Motor neuron (in vitro differentiated cells): ENCODE data around the gene PTPRD. TPM values are rescaled to one million over a fixed set of nuclear protein-coding genes. Genes with fewer than 3 reads are reported as not detected.

Experiments
- ATAC-seq, 8 experiments: fragments of 200-7000 bp; cut with Tn5 transposase; replicated peaks in 6 of 8; 2 replicates each; pipeline ENCODE4 v1.8.0; 2021; ENCODE audit warnings: mild to moderate bottlenecking in 8 of 8, moderate library complexity in 8 of 8
- H3K27ac ChIP-seq, 2 donors: fragments of 250-450 bp; sonication (Bioruptor Pico); 2 replicates each; pipeline ENCODE4 v1.9.0; 2021; ENCODE audit warnings: antibody characterized with exemption in 2 of 2, mild to moderate bottlenecking in 2 of 2, moderate library complexity in 1 of 2
- H3K4me1 ChIP-seq, 2 donors: fragments of 250-450 bp; sonication (Bioruptor Pico); replicated peaks in 1 of 2; 2 replicates each; pipeline ENCODE4 v1.6.1; 2021; ENCODE audit warnings: antibody characterized with exemption in 2 of 2, mild to moderate bottlenecking in 2 of 2, moderate library complexity in 1 of 2
- H3K4me3 ChIP-seq, 5 donors: fragments of 250-450 bp; sonication (Bioruptor Pico); 2 replicates each; pipeline ENCODE4 v1.9.0; 2021; ENCODE audit warnings: antibody characterized with exemption in 5 of 5, mild to moderate bottlenecking in 5 of 5, moderate library complexity in 4 of 5
- WGBS, 10 experiments: fragments of 450-650 bp; shearing (Covaris generic); methylation state at CpG; one replicate each; pipeline ENCODE4 v1.0.0; 2022; 5-methylcytosine and 5-hydroxymethylcytosine counted together
- in situ Hi-C, 9 experiments: fragments of 400-800 bp; cut with MboI; loops; one replicate each; pipeline ENCODE4 v1.15.0; 2021; ENCODE audit warnings: low sequenced_read_pairs in 9 of 9, low pct_unique_long_range_greater_than_20kb in 2 of 9; ENCODE audit not compliant: unreplicated experiment in 9 of 9
- total RNA-seq, 8 experiments: library from RNA; unstranded; fragments of 300-600 nt; gene quantifications; 2 replicates each; pipeline versions ENCODE4 v1.2.3 to v1.2.4, GENCODE V29; 2022

The PTPRD gene
- total RNA-seq, 8 experiments from 2014 or later: 0.15 to 175 (median 72.8) TPM

DNA sequence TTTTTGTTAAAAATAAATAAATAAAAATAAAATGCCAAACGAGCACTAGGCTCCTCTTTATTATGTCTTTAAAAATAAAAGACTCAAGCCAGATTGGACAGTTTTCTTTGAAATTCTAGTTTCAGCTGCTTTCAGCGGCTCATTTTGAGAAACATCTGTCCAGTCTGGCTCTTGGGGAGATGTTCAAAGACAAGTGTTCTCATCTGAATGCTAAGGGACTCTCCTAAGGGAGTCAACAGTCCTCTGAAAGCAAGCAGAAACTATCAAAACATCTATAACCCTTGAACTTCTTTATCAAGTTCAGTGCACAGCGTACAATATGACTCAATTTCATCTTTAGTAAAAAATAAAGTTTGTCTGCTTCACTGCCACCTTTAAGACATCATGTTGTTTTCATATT lies 1927.0 kb downstream of the PTPRD start:
- no peak for ATAC-seq
- peak overlapping the region in 1 of 2 donors; percentile 2 for H3K27ac ChIP-seq
- 0 to 81% (median 44%) methylated on average over 2 to 3 of the region's 3 CpGs; no CpG with 5 or more reads in 2 of the 10 experiments for WGBS, 10 experiments
- H3K4me3 ChIP-seq: no peak overlapping the region
- peaks cover 2 to 10% of the 10 kb centered on the region in 2 donors for H3K4me1 ChIP-seq
- in situ Hi-C loops: loop anchor here in 1 of 9 experiments (25.0 kb wide), 1 partner anchor 99 kb away; no protein-coding TSS in a partner anchor

DNA sequence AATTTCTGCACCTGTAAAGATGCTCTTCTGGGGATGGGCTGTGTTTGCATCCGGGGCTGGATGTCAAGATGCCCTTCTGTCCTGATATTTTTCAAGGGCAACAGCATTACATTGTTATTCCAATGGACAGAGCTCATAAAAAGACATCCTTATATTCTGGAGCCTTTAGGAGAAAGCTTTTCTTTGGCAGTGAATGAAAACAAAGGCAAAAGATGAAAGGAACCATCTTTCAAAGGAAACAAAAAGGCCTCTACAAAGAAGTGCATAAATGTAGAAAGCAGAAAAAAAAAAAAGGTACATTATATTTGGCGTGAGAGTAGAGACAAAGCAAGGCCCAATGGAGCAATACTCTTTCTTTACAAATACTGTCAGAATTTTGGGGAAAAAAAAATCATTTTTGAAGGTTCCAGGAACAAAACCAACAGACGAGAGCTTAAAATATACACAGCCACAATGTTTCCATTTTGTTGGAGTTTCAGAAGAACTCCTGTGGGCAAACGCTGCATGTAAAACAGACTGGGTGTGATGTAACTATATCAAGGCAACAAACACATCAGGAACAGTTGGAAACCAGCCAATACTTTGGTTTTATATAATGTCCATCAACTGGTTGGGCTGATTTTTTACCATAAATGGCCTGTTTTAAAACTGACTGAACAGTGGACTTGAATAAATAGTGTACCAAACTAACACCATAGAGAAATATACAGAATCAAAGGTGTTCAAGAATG lies 1927.7 kb downstream of the PTPRD start:
- H3K4me1 ChIP-seq: peaks cover 9 to 13% of the 10 kb centered on the region in 2 donors
- H3K27ac ChIP-seq: peak overlapping the region in 1 of 2 donors; percentile 2
- 0 to 69% (median 30%) methylated on average over 2 to 4 of the region's 4 CpGs for WGBS, 10 experiments
- H3K4me3 ChIP-seq: no peak overlapping the region
- peak in 5 of 8 experiments; percentile 15 to 72 (median 36) for ATAC-seq
- in situ Hi-C loops: loop anchor here in 1 of 9 experiments (25.0 kb wide), 1 partner anchor 98 kb away; no protein-coding TSS in a partner anchor

DNA sequence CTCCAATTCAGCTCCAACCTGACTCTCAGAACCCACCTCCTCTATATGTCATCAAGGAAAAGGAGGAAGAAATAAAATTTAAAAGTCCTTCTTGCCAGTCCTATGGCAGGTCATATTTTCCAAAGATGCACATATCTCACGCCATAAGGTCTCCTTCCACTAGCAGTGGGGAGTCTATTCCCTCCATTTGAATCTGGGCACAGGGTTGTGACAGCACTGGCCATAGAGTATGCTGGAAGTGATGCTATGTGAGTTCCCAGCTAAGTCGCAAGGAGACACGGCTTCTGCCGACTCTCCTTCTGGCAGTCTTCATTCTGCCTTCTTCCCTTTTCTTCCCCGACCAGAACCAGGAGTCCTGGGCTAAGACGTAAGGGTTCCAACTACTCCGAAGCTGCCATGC lies 1929.3 kb downstream of the PTPRD start:
- Histone ChIP-seq H3K27ac (no peak overlapping the region), H3K4me1 (peaks cover 21 to 23% of the 10 kb centered on the region in 2 donors), H3K4me3 (no peak overlapping the region)
- WGBS, 10 experiments: 10 to 96% (median 91%) methylated on average over 1 to 7 of the region's 7 CpGs; no CpG with 5 or more reads in 4 of the 10 experiments
- ATAC-seq: no peak
- in situ Hi-C loops: loop anchor here in 1 of 9 experiments (25.0 kb wide), 1 partner anchor 96 kb away; no protein-coding TSS in a partner anchor

DNA sequence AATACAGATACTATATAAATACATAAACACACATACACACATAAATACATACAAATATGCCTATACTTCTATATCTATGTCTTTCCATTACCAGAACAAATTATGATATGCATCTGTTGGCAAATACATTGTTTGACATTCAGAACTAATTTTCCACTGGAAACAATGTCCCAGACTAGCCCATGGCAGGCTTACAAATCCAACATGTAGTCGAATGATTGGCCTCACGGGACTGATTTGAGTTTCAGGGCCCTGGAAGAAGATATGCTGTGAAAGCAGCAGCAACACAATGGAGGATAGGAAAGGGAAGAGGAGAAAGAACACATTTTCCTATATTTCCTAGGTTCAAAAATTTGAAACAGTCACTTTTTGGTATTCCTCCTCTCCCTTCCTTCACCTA lies 1932.1 kb downstream of the PTPRD start:
- WGBS, 10 experiments: 0 to 88% (median 80%) methylated on average over 1 to 2 of the region's 2 CpGs; no CpG with 5 or more reads in 3 of the 10 experiments
- Histone ChIP-seq H3K4me1 (peaks cover 28 to 31% of the 10 kb centered on the region in 2 donors), H3K27ac (no peak overlapping the region), H3K4me3 (no peak overlapping the region)
- ATAC-seq: no peak
- in situ Hi-C loops: loop anchor here in 1 of 9 experiments (25.0 kb wide), 1 partner anchor 93 kb away; no protein-coding TSS in a partner anchor

DNA sequence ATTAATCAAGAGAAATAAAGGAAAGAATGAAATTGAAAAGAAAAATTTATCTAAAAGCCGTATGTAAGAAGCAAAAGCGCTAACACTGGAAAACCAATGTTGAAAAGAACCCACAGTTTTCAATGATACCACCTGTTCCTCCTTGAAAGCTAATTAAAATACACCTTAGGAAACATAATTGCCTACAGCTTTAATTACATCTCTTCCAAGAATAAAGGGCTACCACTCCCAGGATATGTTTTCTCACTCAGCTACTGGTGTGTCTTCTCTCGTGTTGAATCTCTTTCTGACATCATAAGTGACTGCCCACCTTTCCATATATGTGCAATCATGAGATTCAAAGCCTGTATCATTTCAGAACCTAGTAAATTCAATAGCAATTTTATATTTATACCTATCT lies 1932.6 kb downstream of the PTPRD start:
- H3K4me1 ChIP-seq: peaks cover 26 to 34% of the 10 kb centered on the region in 2 donors
- no peak overlapping the region for H3K27ac ChIP-seq
- 3 to 100% (median 81%) methylated on average over 2 to 3 of the region's 3 CpGs; no CpG with 5 or more reads in 1 of the 10 experiments for WGBS, 10 experiments
- no peak overlapping the region for H3K4me3 ChIP-seq
- in situ Hi-C loops: loop anchor here in 1 of 9 experiments (25.0 kb wide), 1 partner anchor 93 kb away; no protein-coding TSS in a partner anchor
- ATAC-seq: no peak

DNA sequence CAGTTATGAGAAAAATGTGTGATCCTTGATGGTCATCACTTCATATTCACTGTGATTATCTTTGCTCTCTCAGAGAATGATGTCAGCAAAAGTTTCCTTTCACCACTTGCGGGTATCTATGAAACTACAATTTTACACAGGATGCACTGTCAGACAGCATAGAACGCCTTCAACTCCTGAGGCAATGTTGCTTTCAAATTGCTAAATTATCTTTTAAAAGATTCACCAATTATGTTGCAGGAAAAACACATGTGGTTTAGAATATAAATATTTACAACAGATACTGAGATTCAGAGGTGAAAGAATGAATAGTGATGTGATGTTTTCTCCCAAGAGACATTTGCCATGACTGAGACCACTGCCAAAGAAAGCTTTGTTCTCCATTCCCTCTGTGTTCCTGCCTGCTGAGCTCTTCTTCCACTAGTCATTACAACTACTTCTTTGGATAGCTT lies 1933.4 kb downstream of the PTPRD start:
- WGBS, 10 experiments: 25 to 89% (median 68%) methylated on average over 1 to 2 of the region's 2 CpGs; no CpG with 5 or more reads in 2 of the 10 experiments
- H3K4me1 ChIP-seq: peaks cover 26 to 41% of the 10 kb centered on the region in 2 donors
- in situ Hi-C loops: loop anchor here in 1 of 9 experiments (25.0 kb wide), 1 partner anchor 92 kb away; no protein-coding TSS in a partner anchor
- H3K27ac ChIP-seq: no peak overlapping the region
- ATAC-seq: peak in 5 of 8 experiments; percentile 54 to 81 (median 60)
- H3K4me3 ChIP-seq: no peak overlapping the region

DNA sequence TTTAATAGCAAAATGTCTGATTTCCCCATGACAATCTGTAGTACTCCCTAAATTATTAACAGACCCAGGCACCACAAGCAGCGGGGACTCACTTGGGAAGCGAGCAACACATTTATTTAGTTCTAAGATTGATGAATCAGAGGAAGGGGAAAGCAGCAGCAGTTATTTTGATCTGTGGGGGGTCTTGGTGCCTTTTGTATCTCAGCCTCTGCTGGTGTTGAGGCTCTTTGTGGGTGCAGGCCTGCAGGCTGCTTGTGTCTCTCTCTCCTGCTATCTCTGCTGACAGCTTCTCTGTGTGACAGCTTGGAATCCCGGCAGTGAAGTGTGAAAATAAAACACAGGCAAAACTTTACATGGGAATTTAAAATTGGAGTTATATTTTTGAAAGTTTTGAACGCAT lies 1935.1 kb downstream of the PTPRD start:
- in situ Hi-C loops: loop anchor here in 1 of 9 experiments (25.0 kb wide), 1 partner anchor 90 kb away; no protein-coding TSS in a partner anchor
- Histone ChIP-seq H3K4me1 (peaks cover 26 to 52% of the 10 kb centered on the region in 2 donors), H3K27ac (peak overlapping the region in 1 of 2 donors; percentile 47), H3K4me3 (no peak overlapping the region)
- ATAC-seq: peak in 5 of 8 experiments; percentile 23 to 67 (median 54)
- 0 to 57% (median 23%) methylated on average over 1 to 4 of the region's 4 CpGs for WGBS, 10 experiments

DNA sequence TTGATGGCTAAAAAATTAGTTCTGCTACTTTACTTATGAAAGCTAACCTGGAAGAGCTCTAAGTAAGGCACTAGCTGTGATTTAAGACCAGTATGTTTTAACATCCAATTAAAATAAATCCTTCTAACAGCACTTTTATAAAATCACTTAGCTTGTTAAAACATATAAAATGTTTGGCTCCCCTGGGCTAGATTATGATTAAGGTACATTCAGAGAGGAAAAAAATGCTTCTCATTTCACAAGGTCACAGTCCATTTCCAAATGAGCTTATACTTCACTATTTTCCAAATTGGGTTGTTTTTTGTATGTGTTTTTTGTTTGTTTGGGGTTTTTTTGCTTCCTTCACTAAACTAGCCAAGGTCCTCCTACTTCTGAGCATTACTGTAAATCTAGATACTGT lies 1938.3 kb downstream of the PTPRD start:
- H3K27ac ChIP-seq: no peak overlapping the region
- in situ Hi-C loops: no loop called here

DNA sequence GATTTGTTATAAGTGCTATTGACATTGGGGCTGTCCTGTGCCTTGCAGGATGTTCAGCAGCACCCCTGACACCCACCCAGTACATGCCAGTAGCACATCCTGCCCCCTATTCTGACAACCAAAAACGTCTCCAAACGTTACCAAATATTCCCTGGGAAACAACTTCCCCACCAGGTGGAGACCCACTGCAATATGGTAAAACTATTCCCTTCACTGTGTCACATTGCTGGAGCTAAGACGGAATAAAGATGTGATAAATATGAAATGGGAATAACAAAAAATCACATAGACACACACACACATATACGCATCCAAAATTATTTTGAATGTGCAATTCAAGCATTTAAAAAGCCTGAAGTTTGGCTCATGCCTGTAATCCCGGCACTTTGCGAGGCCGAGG lies 1939.0 kb downstream of the PTPRD start:
- in situ Hi-C loops: no loop called here
- Histone ChIP-seq H3K27ac (no peak overlapping the region), H3K4me3 (no peak overlapping the region), H3K4me1 (peaks cover 10 to 32% of the 10 kb centered on the region in 2 donors)
- ATAC-seq: no peak
- WGBS, 10 experiments: 0 to 100% (median 60%) methylated on average over 1 to 5 of the region's 7 CpGs; no CpG with 5 or more reads in 2 of the 10 experiments

More for the DNA sequence above, 1938.3 kb downstream of the PTPRD start:
- H3K4me1 ChIP-seq: peaks cover 17 to 39% of the 10 kb centered on the region in 2 donors
- peak in 1 of 8 experiments; percentile 24 for ATAC-seq
- H3K4me3 ChIP-seq: no peak overlapping the region

DNA sequence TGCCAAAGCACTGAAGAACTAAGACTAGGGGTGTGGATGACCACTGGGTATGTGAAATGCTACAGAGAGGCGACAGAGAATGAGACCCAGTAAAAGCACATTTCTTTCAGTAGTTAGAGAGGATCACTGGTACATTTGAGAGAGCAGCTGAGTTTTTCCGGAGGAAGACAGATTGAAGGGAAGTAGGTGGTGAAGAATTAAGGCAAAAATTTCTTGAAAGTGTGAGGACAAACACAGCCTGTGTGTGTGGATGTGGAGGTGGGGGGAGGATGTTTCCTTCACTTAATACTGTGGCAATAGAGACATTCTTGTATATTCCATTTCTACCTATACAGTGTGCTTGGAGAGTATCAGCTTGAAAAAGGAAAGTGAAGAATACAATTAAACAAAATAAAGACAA lies 1942.1 kb downstream of the PTPRD start:
- in situ Hi-C loops: no loop called here
- 0 to 93% (median 80%) methylated on average over 1 to 2 of the region's 2 CpGs; no CpG with 5 or more reads in 1 of the 10 experiments for WGBS, 10 experiments
- no peak for ATAC-seq
- H3K27ac ChIP-seq: no peak overlapping the region
- H3K4me1 ChIP-seq: peaks cover 0 to 22% of the 10 kb centered on the region in 2 donors
- no peak overlapping the region for H3K4me3 ChIP-seq

DNA sequence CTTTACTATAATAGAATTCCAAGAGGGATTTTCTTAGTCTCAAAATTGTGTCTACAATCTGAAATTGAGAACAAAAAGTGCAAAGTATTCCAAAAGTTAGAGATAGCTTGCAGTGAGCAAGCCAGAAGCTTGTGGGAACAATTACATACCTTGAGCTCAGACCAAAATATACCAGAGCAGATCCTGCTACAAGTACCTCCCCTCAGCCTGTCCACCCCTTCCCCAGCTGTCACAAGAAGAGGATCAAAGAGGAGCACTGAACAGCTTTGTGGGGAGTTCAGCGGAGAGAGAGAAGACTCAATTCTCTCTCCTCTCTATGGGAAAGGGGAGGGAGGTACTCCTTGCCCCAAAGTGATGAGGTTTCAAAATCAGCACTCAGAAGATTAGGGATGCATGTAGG lies 1944.1 kb downstream of the PTPRD start:
- no peak for ATAC-seq
- H3K27ac ChIP-seq: no peak overlapping the region
- H3K4me3 ChIP-seq: no peak overlapping the region
- in situ Hi-C loops: no loop called here
- peaks cover 0 to 4% of the 10 kb centered on the region in 2 donors for H3K4me1 ChIP-seq
- 60 to 100% (median 100%) methylated on average over 1 of the region's 1 CpG; no CpG with 5 or more reads in 7 of the 10 experiments for WGBS, 10 experiments

DNA sequence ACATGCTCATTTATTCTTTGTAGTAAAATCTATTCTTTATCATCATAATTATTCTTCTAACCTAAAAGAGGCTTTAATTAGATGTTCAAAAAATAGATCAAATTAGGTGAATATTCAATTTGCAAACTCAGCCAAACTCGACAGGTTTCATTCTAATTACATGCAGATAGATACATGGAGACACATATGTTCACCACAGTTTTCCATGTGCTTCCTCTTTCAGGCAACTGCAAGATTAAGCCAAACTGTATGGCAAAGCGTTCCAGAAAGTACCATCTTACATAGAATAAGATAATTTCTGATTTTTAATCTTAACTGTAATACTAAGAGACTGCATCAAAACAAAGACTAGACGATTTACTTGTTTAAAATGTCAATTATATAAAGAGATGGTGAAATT lies 1944.6 kb downstream of the PTPRD start:
- Histone ChIP-seq H3K4me1 (peaks cover 0 to 1% of the 10 kb centered on the region in 2 donors), H3K27ac (no peak overlapping the region), H3K4me3 (no peak overlapping the region)
- in situ Hi-C loops: no loop called here
- no peak for ATAC-seq
- 4 to 100% (median 80%) methylated on average over 1 to 3 of the region's 3 CpGs for WGBS, 10 experiments

DNA sequence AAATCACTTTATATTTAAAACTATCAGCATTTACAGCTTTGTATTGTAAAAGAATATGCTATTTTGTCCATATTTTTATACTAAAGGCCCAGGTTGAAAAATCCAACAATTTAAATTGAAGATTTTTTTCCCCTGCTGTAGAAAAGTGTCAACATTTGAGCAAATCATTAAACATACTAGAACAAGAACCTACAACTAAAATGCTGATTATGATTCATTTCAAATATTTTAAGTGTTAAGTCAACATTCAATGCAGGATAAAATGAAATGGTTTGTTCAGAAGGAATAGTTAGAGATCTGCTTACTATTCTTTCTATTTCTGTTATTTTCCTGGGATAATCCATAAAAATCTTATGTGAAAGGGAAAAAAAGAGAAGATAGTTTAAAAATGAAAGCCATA lies 1946.7 kb downstream of the PTPRD start:
- no peak overlapping the region for H3K27ac ChIP-seq
- in situ Hi-C loops: no loop called here
- peaks cover 0 to 3% of the 10 kb centered on the region in 2 donors for H3K4me1 ChIP-seq
- no peak for ATAC-seq
- H3K4me3 ChIP-seq: no peak overlapping the region
